NK-92 (cell line): ENCODE data around the gene FAM13A.

Experiments
- DNase-seq: peaks from one replicate; lab custom pipeline; 2025; ENCODE audit not compliant: unreplicated experiment; lab: John Stamatoyannopoulos, UW

Gene FAM13A

DNA sequence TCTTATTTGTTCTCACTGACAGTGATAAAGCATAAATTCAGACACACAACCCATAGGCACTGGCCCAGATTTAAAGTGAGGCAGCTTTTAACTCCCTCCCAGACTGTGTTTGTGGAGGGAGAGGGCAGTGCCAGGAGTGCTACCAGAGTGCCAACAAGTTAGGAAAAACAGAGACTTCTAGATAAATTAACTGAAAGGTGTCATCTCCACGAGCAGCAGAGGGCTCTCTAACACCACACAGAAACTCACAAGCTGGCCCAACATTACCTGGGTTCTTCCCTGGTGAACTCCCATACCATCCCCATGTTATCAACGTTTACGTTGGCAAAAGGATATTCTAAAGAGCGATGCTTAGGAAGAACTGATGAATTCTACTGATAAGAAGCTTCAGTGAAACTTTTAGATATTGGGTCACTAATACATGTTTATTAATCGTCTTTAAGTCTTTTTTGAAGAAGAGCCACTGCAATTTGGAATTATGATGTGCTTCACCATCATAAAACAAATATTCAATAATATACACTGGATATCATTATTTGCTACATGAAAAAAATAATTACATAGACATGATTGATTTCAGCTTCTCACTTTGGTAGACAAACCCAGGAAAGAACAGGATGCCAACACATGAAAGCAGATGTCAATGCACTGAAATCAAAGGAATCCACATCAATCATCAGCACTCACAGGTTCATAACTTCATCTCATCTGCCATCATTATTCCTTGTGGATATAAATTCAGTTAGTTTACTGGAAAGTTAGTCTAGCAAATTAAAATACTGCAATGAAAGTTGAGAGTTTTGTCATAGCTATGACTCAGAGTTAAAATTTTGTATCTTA lies 238.1 kb downstream of the FAM13A start:
- no peak for DNase-seq

DNA sequence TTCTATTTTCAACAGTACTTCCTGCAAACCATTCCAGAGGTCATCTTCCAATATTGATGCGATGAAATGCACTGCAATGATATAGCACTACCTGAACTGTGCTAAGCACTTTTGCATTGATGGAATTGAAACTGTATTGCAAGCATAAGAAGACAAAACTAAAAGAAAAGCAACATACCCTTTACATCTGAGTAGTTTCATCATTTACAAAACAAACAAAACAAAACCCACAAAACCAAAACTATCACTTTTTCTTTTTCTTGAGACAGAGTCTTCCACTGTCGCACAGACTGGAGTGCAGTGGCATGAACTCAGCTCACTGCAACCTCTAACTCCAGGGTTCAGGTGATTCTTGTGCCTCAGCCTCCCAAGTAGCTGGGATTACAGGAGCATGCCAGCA lies 239.2 kb downstream of the FAM13A start:
- no peak for DNase-seq

DNA sequence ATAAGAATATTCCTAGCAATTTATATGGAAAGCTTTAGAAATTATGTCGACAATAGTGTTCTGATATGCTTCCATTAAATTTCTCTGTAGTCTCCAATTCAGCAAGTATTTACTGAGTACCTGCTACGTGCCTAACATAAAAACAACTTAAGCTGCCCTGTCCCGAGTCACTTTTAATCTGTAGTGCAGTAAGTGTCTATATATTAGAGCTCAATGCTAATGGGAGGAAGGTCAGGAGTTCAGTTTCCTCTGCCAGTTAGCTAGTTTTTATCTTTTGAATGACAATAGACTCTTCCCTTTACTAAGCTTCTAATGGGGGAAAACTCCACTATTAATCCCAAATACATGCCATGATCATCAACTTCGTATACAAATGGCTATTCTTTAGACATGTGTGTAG lies 240.6 kb downstream of the FAM13A start:
- no peak for DNase-seq

DNA sequence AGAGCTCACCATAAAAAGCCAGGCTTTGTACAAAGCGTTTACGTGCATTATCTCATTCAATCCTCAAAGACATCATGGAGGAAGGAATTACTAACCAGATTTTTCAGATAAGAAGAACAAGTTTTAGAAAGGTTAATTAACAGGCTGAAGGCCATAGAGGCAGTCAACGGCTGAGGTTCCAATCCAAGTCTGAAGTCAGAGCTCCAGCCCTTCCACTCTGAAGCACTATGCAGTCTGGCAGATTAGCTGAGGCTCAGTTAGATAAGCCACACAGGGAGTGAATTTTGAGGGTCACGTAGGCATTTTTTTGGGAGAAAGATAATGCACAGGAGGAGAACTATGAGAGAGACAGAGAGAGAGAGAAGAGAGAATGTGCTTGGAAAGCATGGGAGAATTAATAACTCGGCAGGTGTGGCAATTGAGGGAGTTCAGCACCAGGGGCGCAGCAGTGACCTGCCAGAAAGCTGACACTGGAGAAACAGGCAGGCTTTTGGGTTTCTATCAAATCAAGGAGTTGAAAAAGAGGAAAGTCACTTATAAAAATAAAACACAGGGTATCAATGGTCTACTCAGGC lies 242.9 kb downstream of the FAM13A start:
- no peak for DNase-seq

DNA sequence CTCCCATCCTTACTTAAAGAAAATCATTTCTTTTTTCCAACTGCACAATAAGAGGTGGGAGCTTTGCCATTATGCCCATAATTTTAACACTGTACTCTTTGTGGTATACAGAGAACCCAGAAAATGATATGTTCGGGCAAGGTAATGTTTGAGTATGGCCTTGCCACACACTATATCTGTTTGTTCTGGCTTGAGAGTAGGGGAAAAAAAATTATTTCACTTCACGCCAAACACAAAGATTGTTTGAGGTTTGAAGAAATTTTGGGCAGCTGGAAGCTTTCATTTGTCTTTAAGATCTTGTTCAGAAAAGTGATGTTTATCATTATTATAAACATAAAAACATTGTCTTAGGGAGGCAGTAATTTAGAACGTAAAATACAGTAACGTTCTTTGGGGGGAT lies 244.0 kb downstream of the FAM13A start:
- no peak for DNase-seq

DNA sequence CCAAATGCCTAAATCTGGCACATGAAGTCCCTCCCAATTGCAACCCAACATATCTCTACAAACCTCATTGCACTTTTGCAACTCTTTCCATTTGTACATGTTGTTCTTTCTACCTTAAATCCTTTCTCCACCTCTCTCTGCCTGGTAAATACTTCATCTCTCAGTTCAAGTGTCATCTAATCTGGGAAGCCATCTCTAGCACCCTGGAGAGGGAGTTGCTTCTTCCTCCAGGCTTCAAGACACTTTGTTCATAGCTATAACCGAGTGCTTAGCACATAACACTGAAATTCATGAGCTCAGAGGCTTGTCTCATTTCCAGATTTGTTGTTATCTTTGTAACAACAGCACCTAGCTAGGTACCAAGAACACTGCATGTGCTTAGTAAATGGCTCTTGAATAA lies 244.6 kb downstream of the FAM13A start:
- no peak for DNase-seq

DNA sequence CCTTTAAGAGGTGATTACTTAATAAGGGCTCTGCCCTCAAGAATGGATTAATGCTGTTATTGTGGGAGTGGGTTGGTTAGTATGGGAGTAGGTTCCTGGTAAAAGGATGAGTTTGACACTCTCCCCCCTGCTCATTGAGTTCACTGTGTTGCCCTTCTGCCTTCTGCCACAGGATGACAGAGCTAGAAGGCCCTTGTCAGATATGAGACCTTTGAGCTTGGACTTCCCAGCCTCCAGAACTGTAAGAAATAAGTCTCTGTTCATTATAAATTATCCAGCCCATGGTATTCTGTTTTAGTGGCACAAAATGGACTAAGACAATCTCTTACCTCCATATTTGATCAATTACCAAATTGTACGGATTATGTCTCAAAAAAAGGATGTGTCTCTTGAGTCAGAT lies 245.1 kb downstream of the FAM13A start:
- DNase-seq = no peak

DNA sequence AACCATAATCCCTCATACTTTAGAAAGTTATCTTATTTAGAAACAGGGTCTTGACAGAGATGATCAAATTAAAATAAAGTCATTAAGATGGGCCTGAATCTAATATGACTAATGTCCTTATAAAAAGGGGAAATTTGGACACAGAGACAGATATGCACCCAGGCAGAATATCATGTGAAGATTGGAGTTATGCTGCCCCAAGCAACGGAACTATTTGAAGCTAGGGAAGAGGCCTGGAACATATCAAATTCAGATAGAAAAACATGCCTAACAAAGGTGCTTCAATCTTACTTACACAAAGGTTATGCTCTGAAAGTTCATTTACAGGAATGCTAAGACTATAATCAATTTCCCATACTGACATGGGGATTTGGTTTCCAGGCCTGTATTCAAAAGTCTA lies 246.7 kb downstream of the FAM13A start:
- DNase-seq = no peak

DNA sequence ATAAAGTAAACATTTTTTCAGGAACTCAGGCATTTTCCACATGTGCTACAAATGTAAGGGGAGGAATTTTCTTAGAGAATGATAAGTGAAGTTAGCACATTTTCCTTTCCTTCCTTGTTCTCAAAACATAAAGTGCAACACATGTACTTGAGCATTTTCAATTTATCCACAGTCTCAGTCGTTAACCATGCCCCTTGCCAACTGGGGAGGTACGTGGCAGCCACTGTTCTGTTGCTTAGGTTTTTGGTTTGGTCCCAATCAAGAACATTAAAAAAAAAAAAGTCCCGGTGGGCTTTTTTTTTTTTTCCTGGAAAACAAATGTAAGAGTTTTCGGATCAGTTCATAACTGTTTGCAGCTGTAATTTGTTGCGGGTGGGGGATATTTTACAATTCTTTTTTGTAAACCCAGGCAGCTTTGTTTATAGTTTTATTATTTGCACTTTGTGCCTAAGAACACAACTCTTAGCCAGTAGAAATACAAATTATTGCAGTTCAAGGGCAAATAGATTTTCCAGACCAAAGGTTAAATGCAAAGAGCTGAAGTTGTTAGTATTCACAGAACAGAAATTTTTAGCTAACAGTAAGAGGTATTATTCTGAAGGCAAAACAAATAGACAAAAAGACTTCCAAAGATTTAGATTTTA lies 247.3 kb downstream of the FAM13A start:
- no peak for DNase-seq

DNA sequence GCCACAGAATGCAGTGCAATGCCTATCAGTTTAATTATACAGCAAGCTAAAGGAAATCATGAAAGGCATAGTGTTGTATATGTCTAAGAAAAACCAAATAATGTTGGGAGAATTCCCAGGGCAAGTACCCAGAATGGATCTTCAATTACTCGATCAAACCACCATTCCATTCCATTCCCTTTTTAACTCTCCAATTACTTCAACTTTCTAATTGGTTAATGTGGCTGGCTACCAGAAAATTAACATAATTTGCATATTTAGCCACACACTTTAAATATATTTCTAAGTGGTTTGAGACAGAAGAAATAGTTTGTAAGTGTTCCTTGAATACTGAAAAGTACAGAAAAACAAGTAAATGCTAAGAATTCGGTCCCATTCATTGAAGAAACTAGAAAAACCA lies 247.9 kb downstream of the FAM13A start:
- no peak for DNase-seq

DNA sequence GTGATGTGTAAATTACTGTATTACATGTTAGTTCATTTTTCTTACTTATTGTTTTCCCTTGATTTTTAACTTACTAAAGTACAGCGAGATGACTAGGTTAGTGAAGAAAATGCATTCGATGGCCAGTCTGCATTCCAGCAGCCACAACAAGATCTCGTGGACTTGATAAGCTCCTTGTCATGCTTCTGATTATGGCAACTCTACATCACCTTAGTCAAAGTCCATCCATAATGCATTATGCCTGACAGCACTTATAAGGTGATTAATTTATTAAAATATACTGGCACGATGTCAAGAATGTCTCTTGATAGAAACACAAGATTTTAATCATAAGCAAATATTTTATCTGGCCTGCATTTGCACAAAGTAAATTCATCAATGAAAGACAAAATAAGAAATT lies 249.5 kb downstream of the FAM13A start:
- no peak for DNase-seq

DNA sequence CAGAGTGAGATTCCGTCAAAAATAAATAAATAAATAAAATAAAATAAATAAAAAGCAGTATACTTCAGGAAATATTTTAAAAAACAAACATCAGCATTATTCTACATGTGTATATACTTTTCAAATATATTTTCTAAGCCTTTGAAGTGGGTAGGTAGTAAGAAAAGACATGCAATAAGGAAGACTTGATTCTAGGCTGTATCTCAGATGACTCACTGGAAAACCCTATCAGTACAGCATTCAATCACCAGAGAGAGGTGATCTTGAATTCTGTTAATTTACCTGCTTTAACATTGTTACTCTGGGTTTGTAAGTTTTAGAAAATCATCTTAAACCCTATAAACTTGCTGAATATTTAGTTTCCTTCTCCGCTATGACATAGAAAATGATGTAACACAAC lies 252.8 kb downstream of the FAM13A start:
- no peak for DNase-seq

DNA sequence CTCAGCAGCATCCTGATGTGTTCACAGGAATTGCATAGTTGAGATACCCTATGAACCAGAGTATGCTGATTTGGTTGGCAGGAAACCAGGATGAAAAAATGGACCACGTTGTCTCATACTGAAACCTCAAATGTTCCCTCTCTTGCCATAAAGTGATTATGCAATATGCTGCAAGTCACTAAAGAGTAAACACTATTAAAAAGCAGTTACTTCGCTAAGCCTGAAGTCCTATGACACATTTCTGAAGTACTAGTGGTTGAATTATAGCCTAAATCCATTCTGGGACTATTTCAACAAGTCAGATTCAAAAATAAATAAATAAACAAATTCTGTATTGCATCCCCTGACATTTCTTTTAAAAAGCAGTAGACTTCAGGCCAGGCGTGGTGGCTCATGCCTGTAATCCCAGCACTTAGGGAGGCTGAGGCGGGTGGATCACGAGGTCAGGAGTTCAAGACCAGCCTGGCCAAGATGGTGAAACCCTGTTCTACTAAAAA lies 253.3 kb downstream of the FAM13A start:
- DNase-seq = no peak

DNA sequence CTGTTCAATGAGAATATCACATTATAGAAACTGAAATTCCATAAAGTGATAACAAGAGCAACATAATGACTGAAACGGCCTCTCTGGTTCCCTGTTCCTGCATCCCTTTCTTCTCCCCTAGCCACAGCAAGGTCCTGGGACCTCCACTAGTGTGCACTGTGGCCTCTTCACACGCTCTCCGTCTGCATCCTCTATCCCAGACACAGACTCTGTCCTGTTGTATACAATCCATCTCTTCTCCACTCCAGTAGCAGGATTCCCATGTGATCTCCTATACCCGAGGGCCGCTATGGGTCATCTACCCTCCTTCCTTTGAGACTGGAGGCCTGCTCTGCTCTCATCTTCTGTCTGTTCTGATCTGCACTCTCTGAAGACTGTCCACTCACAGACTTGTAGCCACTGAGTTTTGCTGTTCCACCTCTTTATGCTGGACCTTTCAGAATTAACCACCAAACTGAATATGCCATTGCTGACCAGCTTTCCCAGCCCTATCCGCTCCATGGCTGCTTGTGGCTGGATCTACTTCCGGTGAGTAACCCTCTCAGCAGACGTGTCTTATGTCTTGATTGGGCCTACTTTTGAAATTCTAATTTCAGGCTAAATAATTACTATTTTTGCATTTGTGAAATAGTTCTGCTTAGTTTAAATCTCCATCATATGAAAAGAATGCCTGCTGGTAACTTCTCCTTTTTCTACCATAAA lies 254.2 kb downstream of the FAM13A start:
- DNase-seq = no peak

DNA sequence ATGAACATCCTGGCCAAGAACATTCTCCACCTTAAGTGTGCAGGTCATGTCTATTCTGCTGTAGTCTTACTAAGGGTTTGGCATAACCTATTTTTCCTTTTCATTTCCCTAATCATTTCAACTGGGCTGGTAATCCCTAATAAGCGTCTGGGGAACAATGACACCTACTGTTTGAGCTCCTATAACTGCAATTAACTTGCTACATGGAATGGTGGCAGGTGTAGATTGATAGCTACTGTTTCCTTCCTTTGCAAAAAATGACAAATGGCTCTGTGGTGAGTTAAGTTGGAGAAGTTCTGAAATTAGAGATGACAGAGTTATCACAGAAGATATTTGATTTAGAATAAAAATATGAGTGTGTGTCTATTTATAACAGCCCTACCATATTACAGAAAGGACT lies 254.8 kb downstream of the FAM13A start:
- no peak for DNase-seq

DNA sequence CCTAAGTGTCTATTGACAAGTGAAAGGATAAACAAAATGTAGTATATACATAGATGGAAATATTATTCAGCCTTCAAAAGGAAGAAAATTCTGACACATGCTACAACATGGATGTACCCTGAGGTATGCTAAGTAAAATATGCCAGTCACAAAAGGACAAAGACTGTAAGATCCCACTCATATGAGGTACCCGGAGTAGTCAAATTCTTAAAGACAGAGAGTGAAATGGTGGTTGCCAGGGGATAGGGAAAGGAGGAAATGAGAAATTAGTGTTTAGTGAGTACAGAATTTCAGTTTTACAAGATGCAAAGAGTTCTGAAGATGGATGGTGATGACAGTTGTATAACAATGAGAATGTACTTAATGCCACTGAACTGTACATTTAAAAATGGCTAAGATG lies 257.1 kb downstream of the FAM13A start:
- DNase-seq = no peak

DNA sequence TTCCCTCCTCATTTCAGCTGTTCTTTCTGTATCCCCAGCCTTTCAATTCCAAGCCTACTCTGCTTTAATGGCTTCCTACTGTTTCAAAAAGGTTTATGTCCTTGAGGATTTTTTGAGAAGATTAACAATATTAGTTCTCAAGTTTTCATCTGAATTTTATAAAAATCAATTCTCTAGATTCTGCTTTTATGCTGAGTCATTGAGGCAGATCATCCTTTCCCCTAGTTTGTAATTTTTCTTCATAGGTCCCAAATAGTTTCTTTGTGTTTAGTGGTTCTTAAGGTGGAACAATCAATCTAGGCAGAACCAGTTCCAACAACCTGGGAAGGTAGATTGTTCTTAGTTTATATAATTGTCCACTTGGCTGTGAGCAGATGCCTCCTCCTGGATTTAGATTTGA lies 259.3 kb downstream of the FAM13A start:
- no peak for DNase-seq

DNA sequence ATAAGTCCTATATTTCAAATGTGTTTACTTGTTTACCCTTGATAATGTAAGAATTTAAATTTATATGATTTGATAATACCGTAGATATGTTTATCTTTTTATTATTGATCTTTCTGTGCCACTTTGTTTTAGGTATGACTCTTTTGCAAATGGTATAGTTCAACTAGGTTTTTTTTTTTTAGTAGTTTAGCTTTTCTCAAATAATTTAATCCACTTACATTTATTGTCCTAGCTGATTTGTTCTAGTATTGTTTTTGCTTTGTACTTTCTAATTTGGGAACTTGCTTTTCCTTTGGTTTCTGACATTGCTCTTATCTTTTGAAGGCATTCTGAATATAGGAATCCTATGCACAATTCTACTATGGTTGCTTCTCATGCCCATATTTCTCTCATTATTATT lies 260.4 kb downstream of the FAM13A start:
- DNase-seq = no peak

DNA sequence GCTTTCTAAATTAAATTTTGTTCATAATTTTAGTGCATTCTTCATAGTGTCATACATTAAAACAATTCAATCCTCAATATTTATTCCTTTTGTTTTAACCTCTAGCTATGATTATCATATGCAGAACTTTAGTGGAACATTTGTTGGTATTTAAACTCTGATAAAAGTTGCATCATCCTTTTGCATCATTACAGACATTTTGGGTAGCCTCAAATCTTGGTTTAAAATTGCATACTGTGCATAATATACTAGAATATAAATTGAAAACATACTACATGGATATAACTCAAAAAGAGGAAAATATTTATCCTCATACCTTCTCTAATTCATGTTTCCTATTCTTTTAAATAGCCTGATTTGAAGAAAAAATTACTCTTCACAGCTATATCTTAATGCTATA lies 262.0 kb downstream of the FAM13A start:
- DNase-seq = no peak

DNA sequence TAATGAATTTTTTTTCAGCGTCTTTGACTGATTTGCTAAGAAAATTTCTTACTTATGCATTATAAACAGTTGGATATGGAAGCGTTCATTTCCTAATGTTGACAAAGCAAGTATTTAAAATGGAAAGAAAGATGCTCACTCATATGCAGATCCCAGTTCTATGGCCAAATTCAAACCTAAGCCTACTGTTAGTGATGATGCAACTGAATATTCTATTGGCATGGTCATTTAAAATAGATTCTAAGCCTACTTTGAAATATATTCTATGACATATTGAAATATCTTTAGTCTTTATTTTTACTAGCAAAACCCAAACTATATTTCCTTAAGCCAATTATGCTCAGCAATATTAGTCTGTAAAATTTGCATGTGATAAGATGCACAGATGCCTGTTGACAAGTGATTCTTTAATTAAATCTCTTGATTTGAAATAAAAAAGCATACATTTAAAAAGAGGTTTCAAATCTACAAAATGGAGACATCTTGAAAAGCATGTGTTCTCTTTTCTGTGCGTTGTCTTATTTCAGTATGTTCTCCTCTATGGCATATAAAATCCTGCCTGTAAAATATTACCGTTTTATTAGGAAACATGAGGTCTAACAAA lies 262.8 kb downstream of the FAM13A start:
- DNase-seq = no peak

DNA sequence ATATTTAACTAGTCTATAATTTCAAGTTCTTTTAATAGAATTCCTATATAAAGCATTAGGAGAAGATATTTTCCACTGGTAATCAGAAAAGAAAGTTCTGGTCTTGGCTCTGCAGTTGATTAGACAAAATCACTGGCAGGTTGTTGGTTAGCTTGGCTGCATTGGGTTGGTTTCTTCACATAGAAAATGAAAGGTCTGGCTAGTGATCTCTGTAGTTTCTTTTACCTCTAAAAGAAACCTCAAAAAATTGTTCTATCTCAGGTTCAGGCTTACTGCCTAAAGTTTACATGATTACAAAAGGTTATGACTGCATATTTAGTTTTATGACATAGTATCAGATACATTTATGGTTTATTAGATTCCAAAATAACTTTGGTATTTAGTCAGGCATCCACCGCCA lies 263.5 kb downstream of the FAM13A start:
- no peak for DNase-seq
